GM21367 (cell line): ENCODE data around the gene HNRNPL.
"Not testable (repeated sequence)": the region's sequence is repeated elsewhere in the genome, so short reads cannot be mapped to it uniquely, and the experiment has no call there.

Experiments
- ATAC-seq: cut with Tn5 transposase; IDR thresholded peaks from one replicate; pipeline ENCODE4 v1.9.1; 2021; ENCODE audit not compliant: unreplicated experiment

Gene HNRNPL

GRCh38 chr19:38830039-38830733, 19.6 kb downstream of the HNRNPL start:
- ATAC-seq = no peak

- ATAC-seq = not testable (repeated sequence)
Measured at GRCh38 chr19:38829203-38829602, 20.6 kb downstream of the HNRNPL start.

GRCh38 chr19:38826856-38827551, 22.8 kb downstream of the HNRNPL start:
- no peak for ATAC-seq

- not testable (repeated sequence) for ATAC-seq
Measured at GRCh38 chr19:38825936-38826335, 23.9 kb downstream of the HNRNPL start.

- ATAC-seq = not testable (repeated sequence)
Measured at GRCh38 chr19:38821230-38821825, 28.5 kb downstream of the HNRNPL start.

DNA sequence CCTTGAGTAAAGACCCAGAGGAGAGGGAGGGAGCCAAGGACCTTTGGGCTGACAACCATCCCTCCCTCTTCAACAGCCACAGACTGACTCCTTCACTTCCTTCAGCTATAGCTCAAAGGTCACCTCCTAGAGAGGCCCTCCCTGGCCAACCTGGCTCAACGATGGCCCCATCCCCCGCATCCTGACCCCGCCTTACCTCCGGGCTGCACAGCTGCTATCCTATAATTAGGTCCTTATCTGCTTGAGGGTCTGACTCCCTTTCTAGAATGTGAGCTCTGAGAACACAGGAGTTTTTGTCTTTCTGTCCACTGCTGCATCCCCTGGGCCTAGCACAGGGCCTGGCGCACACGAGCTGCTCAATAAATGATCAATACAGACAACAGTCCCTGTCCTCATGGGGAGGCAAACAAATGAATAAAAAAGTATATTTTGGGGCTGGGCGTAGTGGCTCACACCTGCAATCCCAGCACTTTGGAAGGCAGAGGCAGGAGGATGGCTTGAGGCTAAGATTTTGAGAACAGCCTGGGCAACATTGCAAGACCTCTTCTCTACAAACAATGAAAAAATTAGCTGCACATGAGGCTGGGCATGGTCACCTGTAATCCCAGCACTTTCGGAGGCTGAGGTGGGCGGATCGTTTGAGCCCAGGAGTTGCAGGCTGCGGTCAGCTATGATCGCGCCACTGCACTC, 30.4 kb downstream of the HNRNPL start:
- ATAC-seq = no peak

DNA sequence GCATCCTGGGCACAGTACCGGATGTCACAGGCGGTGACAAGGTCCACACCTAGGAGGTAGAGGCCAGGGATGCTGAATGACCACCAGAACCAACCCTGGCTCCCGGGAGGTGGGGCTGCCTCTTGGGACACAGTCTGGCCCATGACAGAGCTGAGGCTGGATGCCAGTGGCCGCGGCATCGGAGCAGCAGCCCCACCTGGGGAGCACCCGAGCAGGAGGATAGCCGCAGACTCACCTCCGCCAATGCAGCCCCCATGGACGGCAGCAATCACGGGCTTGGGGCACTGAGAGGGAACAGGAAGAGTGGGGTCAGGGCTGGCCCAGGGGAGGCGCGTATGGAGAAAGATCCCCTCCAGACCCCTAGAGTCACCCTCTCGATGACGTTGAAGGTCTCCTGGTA, 32.7 kb downstream of the HNRNPL start:
- ATAC-seq = no peak

DNA sequence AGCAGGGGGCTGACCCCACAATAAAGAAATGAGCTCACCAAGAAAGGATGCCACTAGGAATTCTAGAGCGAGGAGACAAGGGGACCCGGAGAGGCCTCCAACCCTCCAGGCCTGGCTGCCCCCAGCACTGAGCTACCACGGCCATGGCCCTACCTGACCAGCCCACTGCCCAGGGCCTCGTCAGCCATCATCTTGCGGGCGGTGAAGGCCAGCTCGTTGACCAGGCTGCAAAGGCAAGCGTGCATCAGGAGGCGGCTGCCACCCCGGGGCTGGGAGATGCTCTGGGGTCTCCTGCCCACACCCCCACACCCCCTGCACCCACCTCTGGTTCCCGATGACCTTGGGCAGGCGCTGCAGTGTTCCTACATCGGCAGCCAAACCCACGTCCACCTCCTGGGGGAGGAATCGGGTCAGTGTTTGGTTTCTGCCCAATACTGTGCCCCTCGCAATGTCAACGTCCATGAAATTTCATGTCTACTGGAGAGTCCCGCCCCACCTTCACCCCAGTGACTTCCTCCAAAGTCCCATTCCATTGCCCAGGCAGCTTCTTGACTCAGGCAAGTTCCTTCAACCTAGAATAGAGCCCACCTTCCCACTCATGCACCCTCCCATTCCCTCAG, 33.5 kb downstream of the HNRNPL start:
- ATAC-seq = no peak

GRCh38 chr19:38815059-38816001, 34.5 kb downstream of the HNRNPL start:
- no peak for ATAC-seq

GRCh38 chr19:38813932-38814331, 35.9 kb downstream of the HNRNPL start:
- ATAC-seq = not testable (repeated sequence)

GRCh38 chr19:38813323-38813722, 36.5 kb downstream of the HNRNPL start:
- no peak for ATAC-seq

- ATAC-seq = no peak
Measured at GRCh38 chr19:38812841-38813320, 36.9 kb downstream of the HNRNPL start, which contains the start of gene LGALS4. TSS of gene LGALS4 (minus strand) at chr19:38812945. CDS start at chr19:38812886, 59 bp downstream.

DNA sequence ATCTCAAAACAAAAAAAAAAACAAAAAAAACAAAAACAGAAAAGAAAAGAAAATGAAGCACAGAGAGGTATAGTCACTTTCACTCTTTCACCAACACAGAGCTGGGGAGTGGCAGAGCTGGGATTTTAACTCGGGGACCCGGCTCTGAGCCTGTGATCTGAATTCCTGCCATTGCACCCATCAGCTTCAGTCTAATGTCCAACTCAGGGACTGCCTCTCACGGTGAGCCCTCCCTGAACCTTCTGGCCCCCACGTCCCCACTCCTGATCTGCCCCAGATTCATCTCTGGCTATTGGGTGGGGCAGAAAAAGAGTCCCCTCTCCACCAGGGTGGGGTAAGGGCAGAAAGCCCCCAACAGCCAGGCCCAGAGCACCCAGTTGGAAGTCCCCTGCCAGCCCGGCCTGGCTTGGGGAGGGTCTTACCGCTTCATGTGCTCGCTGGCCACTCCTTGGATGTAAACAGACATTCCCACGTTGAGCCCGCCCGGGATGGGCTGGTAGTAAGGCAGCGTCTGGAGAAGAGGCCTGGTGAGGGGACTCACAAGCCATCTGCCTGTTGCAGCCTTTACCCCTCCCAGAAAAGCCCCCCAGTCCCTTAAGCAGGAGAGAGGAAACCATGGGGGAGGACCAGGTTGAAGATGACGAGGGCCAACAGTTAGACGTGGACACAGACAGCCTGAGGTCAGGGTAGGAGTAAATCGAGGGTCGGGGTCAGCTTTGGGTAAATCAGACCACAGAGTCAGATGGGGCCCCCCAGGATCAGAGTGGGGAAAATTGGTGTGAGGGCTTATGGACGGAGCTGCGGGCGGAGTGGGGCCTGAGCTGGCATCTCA, 37.6 kb downstream of the HNRNPL start:
- ATAC-seq = no peak

DNA sequence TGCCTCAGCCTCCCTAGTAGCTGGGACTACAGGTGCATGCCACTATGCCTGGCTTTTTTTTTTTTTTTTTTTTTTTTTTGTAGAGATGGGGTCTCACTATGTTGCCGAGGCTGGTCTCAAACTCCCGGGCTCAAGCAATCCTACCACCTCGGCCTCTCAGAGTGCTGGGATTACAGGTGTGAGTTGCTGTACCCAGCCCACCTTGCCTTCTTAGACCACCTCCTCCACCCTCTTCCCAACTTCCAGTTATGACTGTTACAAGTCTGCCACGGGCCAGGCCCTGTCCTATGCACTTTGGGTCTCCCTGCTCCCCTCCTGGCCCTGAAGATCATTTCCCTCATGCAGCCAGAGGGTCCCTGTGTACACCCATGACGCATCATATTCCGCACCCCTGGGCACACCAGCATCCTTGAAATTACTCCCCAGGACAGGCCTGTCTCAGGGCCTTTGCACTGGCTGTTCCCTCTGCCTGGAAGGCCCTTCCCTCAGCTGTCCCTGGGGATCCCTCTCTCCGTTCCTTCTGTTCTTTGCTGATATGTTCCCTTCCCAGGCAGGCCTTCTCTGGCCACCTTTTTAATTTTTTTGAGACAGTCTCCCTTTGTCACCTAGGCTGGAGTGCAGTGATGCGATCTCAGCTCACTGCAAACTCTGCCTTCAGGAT, 40.1 kb downstream of the HNRNPL start:
- no peak for ATAC-seq

DNA sequence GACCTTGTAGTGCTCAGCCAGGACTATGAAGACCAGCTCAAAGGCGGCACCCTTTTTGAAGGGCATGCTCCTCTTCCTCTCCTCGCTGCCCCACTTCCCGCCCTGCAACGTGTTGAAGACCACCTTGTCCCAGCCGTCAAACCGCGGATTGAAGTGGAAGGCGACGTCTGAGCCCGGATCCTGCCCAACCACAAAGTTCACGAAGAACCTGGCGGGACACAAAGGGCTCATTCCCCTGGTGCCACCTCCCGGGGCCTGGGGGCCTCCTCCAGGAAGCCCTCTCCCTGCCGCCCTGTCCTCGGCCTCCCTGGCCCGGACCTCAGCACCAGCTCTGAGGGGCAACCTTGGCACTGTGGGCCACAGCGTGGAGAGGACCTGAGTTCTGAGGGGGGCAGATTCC, 41.0 kb downstream of the HNRNPL start:
- no peak for ATAC-seq

GRCh38 chr19:38807374-38808098, 42.2 kb downstream of the HNRNPL start:
- ATAC-seq = not testable (repeated sequence)

DNA sequence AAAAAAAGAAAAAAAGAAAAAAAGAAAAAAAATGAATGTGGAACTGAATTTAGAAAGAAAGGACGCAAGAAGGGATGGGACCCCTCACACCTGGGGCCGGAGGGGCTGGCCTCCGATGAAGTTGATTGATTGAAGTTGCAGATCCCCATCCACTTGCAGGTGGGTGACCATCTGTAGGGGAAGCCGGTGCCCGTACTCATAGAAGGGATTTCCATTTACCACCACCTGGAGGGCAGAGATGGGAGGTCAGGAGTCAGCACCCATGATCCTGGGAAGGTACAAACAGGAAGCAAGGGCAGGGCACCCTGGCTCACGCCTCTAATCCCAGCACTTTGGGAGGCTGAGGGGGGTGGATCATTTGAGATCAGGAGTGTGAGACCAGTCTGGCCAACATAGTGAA, 43.4 kb downstream of the HNRNPL start:
- no peak for ATAC-seq

DNA sequence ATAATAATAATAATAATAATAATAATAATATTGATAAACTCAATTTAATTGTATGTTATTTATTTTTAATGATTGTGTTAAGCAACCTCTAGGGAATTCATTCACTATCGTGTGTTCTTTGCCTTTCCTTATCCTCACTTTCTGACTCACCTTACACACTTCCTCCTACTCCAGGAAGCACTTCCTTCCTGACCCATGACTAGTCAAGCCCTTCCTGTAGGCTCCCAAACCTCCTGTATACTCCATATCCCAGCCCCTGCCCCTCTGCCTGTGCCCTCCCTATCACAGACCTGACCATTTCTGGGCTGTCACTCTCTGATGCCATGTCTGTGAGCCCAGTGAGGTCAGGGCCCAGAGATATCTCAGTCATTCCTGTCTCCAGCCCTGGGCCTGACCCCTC, 44.6 kb downstream of the HNRNPL start:
- no peak for ATAC-seq
